HG02870 (cell line): ENCODE results near the gene SYNJ1.

ENCODE experiments used
- ATAC-seq: cut with Tn5 transposase; IDR thresholded peaks from one replicate; pipeline ENCODE4 v1.9.1; 2021; ENCODE audit warnings: mild to moderate bottlenecking, moderate library complexity; ENCODE audit not compliant: unreplicated experiment

SYNJ1 gene

DNA sequence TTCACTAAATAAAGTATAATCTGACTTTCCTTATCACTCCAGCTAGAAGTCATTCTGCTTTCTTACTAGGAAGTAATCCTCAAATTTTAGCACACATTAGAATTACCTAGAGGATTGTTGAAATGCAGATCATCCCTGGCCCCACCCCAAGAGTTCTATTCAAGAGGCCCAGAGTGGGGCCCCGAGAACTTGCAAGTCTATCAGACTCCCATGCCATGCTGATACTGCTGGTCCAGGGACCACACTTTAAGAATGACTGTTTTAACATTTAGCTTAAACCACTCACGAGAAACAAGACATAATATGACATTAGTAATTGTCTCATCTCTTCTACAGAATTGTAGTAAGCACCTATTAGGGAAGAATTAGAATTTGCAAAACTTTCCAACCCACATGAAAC, 7.7 kb upstream of the SYNJ1 start:
- no peak for ATAC-seq

DNA sequence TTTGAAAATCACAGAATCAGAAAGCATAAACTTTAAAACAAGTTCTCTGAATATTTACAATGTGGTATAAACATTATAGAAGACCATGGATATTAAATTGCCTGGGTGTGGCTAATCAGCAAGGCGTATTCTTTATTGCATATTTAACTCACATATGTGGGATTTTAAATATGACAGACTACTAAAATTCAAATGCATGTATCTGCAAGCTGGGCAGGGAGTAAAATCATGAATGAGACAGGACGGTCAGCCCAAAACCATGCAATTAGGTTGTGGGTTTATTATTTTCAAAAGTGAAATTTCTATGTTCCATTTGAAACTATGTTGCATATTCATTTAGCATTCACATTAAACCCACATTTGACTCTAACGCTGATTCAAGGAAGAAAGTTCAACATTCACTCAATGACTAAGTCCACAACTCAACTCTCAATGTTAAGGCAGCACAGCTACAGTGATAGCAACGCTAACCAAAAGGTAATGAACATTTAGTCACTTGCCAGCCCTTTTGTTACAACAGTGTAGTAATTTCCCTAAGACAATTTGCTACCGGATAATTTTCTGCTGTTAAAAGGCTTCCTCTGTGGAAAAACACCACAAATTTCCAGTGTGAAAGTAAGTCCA, 6.3 kb upstream of the SYNJ1 start:
- no peak for ATAC-seq

DNA sequence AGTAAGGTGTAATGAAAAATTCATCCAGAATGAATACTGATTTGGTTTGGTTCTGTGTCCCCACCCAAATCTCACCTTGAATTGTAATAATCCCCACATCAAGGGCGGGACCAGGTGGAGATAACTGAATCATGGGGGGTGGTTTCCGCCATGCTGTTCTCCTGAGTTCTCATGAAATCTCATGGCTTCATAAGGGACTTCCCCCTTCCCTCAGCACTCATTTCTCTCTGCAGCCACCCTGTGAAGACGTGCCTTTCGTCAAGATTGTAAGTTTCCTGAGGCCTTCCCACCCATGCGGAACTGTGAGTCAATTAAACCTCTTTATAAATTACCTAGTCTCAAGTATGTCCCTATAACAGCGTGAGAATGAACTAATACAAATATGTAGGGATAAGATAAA, 5.5 kb upstream of the SYNJ1 start:
- ATAC-seq: no peak

DNA sequence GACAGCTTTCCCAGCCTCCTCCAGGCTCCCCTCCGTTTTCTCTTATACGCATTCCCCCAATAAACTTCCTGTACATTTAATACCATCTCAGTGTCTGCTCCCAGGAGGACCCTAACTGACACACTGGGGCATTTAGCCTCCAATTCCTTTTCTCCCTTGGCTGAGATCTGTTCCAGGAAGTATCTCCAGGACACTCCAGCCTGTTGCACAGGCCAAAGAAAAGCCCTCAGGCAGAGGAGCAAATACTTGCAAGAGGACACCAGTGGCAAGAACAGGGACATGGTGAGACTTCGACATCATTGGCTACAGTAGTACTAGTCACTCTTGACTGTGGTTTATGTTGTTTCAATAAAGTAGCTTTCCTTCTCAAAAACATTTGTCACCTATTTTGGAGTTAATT, 4.7 kb upstream of the SYNJ1 start:
- no peak for ATAC-seq

DNA sequence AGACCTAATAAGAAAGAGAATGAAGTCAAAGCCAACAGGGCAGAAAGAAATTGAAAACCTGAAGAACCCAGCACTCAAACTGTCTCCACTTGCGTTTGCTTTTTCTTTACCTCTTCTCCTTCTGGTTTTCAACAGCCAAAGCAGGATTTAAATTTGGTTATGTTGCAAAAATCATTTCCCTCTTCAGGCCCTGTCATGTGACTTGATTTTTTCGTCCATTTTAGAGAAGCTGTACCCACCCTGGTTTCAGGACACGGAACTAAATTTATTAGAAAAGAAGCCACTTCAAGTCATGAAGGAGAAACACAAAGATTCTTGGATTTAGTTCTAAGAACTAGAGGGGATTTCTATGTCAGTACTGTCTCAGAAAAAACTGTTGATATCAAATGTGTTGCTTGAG, 1.0 kb upstream of the SYNJ1 start:
- ATAC-seq: no peak

DNA sequence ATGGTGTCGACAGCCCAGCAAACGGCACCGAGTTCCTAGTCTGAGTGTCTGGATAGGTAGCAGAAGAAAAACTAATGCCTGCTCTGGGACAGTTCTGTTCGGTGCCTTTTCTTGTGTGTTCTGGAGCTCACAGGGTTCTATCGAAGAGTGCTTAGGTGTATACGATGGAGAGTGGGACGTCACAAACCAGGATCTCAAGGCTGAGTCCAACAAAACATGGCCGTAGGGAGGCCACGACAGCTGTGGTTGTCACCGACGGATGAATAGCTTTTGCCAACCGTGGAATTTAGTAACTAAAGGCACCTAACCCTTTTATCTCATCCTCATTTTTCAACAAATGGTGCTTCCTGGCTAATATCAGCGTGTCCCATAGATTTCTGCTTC, 635 bp upstream of the SYNJ1 start:
- no peak for ATAC-seq

DNA sequence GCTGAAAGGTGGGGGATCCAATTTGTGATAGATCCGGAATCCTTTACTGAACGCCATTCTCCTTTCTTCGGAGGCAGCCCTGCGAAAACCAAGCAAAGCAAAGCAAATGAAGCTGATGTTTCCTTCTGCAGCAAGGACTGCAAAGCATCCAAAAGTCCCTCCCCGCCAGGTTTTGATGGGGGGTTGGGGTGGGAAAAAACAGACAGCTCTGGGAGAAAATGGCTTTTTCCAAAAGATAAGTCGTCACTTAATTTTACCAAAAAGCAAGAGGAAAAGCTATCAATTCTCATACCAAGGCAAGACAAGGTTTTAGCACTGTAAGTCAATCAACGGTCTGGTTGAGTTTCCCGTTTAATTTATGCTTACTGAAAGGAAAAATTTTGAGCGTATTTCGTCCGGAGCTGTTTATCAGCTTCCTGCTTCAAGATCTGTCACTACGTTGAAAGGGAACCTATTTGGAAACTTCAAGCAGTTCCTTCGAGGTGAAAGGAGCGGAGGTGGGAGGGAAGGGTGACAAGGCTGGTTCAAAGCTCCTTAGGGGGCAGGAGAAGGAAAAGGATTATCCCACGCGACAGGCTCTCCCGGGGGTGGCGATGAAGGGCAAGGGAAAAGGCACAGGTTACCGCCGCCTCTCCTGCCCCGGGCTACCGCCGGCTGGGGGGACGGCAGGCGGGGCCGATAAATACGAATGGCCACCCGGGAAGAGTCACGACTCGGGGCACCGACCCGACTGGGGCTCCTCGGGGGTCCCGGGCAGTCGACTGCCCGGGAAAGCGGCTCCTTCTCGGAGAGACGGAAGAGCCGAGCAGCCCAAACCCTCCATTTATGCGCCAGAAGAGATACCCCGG, 750 bp downstream of the SYNJ1 start:
- peak; percentile 12 for ATAC-seq

DNA sequence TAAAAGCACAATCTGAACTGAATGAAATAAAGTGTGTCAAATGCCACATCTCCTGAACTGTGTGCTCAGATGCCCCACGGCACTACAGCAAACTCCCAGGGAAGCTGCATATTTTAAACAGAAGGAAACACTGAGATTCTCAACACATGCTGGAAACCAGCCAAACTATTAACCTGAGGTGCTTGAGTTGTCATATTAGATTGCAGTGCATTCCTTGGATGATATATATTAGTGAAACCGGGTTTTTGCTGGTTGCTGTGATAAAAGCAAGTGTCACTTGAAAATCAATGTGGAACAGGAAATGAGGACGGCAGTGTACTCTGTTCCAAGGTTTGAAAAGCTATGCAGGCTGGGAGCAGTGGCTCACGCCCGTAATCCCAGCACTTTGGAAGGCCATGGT, 8.7 kb downstream of the SYNJ1 start:
- no peak for ATAC-seq

DNA sequence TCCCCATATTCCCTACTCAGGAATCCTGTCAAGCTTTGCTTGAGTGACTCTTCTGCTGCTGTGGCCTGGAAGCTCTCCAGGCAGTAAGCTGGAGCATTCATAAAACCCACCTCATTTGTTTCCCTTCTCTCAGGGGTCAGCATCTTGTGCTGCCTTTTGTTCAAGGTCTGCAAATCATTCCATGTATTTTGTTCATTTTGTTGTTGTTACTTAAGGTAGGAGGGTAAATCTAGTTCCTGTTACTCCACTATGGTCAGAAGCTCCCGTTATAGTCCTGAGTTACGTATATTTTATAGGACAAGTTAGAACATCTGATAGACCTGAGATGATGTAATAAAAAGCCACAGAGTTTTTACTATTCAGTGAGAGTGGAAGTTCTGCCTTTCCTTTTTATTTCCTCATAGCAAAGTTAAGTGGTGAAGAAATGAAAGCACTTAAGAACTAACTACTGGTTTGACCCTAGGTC, 9.9 kb downstream of the SYNJ1 start:
- no peak for ATAC-seq

DNA sequence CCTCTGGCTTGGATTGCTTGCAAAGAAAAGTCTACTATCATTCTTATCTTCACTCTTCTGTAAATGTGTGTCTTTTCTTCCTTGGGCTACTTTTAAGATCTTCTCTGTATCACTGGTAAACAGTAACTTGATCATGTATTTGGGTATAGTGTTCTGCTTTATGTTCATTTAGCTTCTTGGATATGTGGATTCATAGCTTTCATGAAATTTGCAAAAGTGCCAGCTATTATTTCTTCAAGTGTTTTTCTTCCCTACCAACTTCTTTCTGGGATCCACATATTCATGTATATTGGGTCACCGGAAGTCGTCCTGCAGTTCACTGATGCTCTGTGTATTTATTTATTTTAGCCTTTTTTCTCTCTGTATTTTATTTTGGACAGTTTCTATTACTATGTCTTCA, 11.3 kb downstream of the SYNJ1 start:
- no peak for ATAC-seq

DNA sequence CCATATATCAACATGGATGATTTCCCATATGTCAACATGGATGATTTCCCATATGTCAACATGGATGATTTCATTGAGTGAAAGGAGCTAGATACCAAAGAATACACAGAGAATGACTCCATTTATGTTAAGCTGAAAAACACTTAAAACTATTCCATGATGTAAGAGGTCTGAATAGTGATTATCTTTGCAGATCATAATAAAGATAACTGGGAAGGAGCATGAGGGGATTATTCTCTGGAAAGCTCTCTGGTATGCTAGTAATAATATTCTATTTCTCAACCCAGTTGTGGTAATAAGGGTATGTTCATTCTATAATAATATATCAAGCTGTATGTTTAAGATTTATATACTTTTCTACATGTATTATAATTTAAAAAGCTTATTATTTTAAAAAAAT, 14.1 kb downstream of the SYNJ1 start:
- no peak for ATAC-seq

DNA sequence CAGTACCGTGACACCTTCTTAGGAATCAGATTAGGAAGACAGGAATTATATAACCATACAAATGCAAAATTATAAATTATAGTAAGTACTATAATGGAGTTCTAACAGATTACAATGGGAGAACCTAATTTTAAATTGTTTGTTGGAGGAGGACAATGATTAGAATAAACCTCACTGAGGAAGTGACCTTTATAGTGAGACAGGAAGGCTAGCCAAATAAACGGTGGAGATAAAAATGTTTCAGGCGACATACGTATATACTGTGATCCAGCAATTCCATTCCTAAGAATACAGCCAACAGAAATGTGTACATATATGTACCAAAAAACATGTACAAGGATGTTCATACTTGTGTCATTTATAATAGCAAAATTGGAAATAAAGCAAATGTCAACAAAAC, 15.2 kb downstream of the SYNJ1 start:
- no peak for ATAC-seq

DNA sequence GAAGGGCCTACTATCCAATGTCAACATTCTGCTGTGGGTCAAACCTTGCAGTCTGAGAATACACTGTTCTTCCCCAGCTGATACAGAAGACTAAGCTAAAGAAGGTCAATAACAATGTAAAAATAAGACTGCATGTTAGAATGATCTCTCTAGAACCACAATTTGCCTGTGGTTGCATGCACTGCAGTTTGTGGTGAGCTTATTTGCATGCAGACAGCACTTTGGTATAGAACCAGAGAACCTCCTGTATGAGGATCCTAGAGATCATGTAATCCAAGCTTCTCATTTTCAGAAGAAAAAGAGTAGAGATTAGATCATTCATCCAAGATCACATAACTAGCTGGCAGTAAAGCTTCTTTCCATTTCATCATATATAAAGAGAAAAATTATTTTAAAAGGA, 15.8 kb downstream of the SYNJ1 start:
- ATAC-seq: peak; percentile 99

DNA sequence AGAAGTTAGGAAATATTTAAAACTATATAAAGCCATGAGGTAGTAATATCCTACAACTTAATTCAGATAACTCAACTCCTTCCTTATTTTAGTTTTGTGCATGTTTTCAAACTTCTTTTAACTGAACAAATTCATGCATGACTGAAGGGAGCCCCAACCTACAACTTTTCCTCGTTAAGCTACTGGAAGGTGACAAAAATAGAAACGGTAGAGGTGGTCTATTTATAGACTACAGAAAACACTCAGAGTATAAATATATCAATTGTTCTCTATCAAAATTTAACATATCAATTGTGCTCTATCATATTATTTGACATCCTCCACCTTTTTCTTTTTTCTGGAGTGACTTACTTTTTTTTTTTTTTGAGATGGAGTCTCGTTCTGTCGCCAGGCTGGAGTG, 16.8 kb downstream of the SYNJ1 start:
- ATAC-seq: no peak

DNA sequence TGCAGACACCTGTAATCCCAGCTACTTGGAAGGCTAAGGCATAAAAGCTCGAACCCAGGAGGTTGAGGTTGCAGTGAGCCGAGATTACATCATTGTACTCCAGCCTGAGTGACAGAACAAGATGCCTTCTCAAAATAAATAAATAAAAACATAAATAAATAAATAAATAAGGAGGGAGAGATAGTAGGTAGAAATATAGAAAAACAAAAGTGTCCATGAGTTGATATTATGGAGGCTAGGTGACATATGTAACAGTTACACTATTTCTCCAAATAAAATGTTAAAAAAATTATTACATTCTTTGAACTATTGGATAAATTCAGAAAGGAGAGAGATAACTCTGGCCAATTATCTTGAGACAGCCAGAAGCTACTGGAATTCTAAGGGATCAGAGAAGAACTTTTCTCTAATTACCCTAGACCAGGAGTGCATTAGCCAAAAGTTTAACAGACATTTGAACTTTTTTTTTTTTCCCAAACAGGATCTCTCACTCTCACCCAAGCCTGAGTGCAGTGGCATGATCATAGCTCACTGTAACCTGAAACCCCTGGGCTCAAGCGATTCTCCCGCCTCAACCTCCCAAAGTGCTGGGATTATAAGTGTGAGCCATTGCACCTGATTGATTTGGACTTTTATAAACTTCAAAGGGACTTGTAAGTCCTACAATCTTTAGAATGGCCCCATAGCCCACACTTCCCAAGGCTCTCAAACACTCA, 17.6 kb downstream of the SYNJ1 start:
- no peak for ATAC-seq

DNA sequence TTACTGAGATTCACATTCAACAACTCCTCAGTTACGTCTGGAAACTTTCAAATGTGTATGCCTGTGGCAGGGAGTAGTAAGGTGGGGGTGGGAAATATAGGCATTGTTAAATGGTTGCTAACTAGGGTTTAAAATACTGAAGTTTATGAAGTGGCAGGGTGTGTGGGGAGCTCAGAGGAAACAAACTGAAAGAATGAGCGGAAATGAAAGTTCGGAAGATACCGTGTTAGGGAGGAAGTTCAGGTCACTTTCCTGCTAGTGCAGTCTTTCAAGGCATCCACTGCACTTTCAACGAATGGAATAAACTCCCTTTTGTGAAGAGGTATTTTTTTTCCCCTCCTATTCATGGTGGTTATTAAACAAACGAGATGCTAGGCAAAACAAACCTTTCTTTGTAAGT, 19.7 kb downstream of the SYNJ1 start:
- no peak for ATAC-seq

DNA sequence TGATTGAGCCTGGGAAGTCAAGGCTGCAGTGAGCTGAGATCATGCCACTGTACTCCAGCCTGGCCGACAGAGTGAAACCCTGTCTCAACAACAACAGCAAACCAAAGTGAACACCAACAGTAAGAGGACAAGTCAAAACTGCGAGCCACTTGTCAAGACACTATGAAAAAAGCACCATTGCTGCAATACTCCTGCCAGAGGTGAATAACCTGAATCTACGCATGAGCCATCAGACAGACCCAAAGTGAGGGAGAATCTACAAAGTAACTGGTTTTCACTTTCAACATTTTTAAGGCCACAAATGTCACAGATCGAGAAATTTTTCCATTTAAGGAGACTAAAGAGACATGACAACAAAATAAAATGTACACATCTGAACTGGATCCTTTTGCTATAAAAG, 21.9 kb downstream of the SYNJ1 start:
- ATAC-seq: no peak

DNA sequence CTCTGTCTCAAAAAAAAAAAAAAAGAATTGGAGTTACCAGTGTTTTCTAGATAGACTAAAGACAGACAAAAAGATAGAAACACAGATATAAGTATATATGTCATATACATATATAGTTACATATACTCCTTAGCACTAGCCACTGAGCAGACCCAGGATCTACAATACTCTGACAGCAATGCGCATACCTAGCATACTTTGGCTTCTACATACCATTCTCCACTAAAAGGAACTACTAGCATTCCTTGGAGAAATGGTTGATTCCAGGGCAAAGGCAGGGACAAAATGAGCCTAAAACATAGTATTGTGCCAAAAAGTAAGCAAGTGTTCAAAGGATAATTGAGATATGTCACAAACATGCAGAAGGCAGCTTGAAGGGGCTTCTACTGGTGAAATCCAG, 22.7 kb downstream of the SYNJ1 start:
- ATAC-seq: no peak

DNA sequence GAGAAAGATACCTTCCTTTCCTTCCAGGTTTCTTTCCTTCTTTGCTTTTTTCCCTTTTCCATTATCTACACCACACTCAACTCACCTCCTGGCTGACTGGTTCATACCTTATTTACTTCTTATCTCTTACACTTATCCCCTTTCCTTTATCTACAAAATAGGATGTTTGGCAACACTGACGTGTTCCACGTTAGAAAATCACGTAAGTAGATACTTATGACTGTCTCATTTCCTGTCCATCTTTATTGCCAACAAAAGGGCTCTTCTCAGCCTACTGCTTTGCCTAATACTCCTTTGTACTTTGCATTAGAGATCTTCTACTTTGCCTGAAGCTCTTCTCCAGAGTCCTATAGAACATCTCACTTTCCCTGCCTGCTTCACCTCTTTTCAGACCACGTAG, 25.1 kb downstream of the SYNJ1 start:
- ATAC-seq: no peak

DNA sequence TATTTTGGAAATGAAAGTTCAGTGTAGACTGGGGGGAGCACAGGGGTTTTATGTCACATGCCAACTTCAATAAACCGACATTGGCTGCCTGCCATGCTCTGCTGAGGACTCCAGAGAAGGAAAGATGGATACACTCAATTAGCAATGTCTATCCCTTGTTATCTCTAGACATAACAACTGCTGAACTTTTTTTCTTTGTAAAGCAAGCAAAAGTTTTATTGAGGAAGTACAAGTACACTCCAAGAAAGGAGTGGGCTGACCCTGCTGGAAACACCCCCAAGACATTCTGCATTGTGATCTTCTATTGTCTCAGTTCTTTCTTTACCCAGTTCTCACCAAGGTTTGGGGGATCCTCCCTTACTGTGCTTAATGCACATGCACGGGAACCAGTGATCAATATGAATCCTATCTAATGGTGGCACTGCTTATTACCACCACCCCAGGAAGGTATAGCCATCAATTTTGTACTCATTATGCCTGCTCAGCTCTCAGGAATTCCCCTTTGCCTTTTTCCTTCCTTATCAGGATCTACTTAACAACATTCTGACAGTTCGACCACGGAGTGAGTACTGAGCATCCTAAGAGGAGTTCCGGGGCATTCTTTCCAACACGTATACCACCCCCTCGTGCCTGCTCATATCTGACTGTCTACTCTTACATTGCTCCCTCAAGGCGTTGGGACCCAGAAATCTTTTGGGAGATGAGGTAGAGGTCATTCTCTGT, 28.7 kb downstream of the SYNJ1 start:
- ATAC-seq: no peak

DNA sequence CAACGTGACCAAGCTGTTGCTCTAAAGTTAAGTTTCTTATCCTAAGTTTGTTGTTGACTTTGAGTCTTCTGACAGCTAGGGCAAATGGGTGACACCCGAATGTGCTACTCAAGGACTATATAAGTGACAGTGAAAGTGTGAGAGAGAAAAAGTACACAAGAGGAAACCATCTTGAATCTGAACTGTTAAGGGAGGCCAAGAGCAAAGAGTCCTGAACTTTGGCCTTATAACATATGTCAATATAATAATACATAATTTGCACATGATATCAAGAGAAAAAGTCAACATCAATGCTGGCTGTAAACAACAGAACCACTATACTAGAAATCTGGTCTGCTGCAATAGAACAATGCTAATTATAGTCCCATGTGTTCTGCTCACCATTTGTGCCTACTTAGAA, 29.5 kb downstream of the SYNJ1 start:
- no peak for ATAC-seq
